ENCODE data around the gene AK1. TPM values are rescaled to one million over a fixed set of nuclear protein-coding genes. Genes with fewer than 3 reads are reported as not detected.
"Not testable (repeated sequence)": the region's sequence is repeated elsewhere in the genome, so short reads cannot be mapped to it uniquely, and the experiment has no call there.

The AK1 gene
- polyA plus RNA-seq, 1 donor: 20.6 TPM

DNA sequence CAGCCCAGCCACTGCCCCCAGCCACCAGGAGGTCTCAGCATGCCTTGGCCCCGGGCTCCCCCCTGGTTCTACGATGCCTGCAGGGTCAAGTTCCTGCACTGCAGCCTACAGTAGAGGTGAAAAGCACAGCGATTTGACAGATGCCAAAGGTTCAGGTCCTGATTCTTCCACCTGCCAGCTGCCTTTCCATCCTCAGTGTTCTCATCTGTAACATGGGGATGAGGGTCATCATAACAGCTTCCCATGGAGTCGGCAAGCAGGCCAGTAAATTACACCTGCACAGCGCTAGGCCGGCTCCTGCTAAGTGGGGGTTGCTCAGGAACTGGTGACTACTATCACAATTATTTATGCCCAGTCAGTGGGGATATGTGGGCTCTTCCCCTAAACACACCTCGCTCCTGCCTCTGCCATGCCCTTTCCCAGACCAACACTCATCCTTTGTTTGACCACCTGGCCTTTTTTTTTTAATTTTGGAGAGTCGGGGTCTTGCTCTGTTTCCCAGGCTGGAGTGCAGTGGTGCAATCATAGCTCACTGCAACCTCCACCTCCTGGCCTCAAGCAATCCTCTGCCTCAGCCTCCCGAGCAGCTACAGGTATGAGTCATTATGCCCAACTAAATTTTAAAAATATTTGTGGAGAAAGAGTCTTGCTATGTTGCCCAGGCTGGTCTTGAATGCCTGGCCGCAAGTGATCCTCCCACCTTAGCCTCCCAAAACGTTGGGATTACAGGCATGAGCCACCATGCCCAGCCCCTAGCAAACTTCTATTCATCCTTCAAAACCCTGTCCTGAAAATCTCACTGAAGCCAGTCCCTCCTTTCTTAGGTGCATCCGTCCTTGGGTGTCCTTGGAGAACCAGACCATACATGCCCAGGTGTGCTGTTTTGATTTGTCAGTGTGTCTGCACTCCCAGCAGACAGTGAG lies 29.4 kb downstream of the AK1 start:
- Histone ChIP-seq H3K27ac (ENCODE audit: low read length) (no peak overlapping the region), H3K4me1 (ENCODE audit: control insufficient read depth, insufficient read depth, low read length) (no peaks in the 10 kb centered on the region), H3K36me3 (ENCODE audit: control insufficient read depth, insufficient read depth, low read length) (peaks cover 1% of the 10 kb centered on the region), H3K27me3 (ENCODE audit: control insufficient read depth, insufficient read depth, low read length) (no peaks in the 10 kb centered on the region), H3K9me3 (ENCODE audit: control insufficient read depth, low read depth, low read length) (peaks cover 5% of the 10 kb centered on the region), H3K4me3 (ENCODE audit: low read length) (no peak overlapping the region)
- DNase-seq: no peak
- WGBS (ENCODE audit: insufficient coverage, low lambda C conversion rate): no CpG with 5 or more reads among the region's 12 CpGs

- H3K9me3 ChIP-seq (ENCODE audit: control insufficient read depth, low read depth, low read length): peaks cover 5% of the 10 kb centered on the region
- H3K27ac ChIP-seq (ENCODE audit: low read length): no peak overlapping the region
- no CpG with 5 or more reads among the region's 6 CpGs for WGBS (ENCODE audit: insufficient coverage, low lambda C conversion rate)
- no peak overlapping the region for H3K4me3 ChIP-seq (ENCODE audit: low read length)
- no peaks in the 10 kb centered on the region for H3K4me1 ChIP-seq (ENCODE audit: control insufficient read depth, insufficient read depth, low read length)
- H3K27me3 ChIP-seq (ENCODE audit: control insufficient read depth, insufficient read depth, low read length): no peaks in the 10 kb centered on the region
- H3K36me3 ChIP-seq (ENCODE audit: control insufficient read depth, insufficient read depth, low read length): peaks cover 3% of the 10 kb centered on the region
- no peak for DNase-seq
Observed at GRCh38 chr9:127847178-127847510, 30.3 kb downstream of the AK1 start.

DNA sequence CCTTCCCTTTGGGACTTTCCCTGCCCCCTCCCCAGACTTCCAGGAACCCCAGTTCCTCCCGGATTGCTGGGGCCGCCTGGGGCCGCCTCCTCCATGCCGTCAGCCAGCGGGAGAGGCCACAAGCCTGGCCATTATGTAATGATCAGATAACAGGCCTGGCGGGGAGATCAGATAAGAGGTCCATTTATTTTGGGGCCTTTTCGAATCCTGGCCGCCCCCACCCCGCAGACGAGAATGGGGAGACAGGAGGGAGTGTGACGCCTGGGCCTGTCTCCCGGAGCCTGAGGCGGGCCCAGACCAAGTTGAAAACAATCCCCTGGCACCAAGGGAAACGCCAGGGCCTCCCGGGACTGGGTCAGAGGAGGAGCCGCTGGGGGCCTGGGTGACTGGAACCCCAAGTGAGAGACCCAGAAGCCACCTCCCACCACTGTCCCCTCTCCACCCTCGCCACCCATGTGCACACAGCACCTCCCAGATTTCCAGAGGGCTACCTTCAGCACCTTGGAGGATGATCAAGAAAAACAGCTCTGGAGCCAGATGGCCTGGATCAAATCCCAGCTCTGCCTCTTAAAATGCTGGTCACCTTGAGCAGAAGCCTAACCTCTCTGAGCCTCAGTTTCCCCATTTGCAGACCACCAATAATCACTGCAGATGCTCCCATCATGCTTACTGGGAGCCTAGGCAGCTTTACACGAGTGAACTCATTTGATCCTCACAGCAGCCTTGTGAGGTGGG lies 30.9 kb downstream of the AK1 start:
- no CpG with 5 or more reads among the region's 18 CpGs for WGBS (ENCODE audit: insufficient coverage, low lambda C conversion rate)
- no peaks in the 10 kb centered on the region for H3K4me1 ChIP-seq (ENCODE audit: control insufficient read depth, insufficient read depth, low read length)
- peaks cover 5% of the 10 kb centered on the region for H3K9me3 ChIP-seq (ENCODE audit: control insufficient read depth, low read depth, low read length)
- H3K27ac ChIP-seq (ENCODE audit: low read length): no peak overlapping the region
- H3K27me3 ChIP-seq (ENCODE audit: control insufficient read depth, insufficient read depth, low read length): no peaks in the 10 kb centered on the region
- H3K4me3 ChIP-seq (ENCODE audit: low read length): no peak overlapping the region
- DNase-seq: no peak
- peaks cover 3% of the 10 kb centered on the region for H3K36me3 ChIP-seq (ENCODE audit: control insufficient read depth, insufficient read depth, low read length)

DNA sequence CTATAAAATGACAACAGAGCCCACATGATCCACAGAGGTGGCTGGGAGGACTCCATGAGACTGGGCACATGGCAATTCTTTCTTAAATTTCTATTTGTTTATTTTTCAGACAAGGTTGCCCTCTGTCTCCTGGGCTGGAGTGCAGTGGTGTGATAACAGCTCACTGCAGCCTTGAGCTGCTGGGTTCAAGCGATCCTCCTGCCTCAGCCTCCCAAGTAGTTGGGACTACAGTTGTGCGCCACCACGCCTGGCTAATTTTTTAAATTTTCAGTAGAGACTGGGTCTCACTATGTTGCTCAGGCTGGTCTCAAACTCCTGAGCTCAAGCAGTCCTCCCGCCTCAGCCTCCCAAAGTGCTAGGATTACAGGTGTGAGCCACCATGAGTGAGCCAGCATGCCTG lies 31.9 kb downstream of the AK1 start:
- not testable (repeated sequence) for DNase-seq; H3K9me3 ChIP-seq (ENCODE audit: control insufficient read depth, low read depth, low read length); H3K27me3 ChIP-seq (ENCODE audit: control insufficient read depth, insufficient read depth, low read length); H3K4me3 ChIP-seq (ENCODE audit: low read length); H3K36me3 ChIP-seq (ENCODE audit: control insufficient read depth, insufficient read depth, low read length); H3K4me1 ChIP-seq (ENCODE audit: control insufficient read depth, insufficient read depth, low read length)
- WGBS (ENCODE audit: insufficient coverage, low lambda C conversion rate): no CpG with 5 or more reads among the region's 4 CpGs
- H3K27ac ChIP-seq (ENCODE audit: low read length): peak overlapping the region; percentile 44

DNA sequence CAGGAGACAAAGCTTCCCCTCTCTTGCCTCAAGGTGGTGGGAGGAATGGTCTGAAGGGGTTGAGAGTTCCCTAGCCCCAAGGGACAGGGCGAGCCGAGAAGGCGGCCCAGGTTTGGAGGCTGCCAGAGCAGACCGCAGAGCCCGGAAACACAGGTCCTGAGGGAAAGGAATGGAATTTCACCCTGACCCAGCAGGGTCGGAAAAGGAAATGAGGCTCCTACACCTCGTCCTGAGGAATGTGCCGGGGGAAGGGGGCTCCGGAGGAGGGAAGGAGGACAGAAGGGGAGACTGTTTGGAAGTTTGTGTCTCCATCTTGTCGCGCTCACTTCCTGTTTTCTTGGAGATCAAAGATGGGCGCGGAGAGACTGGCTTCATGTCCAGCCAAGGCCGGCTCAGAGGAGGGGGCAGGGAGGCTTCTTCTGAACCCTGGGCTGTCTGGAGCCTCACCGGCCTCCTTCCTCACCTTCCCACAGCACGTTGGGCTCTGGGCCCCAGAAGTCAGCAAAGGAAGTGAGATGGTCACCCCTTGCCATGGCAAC lies 32.6 kb downstream of the AK1 start:
- Histone ChIP-seq H3K27me3 (ENCODE audit: control insufficient read depth, insufficient read depth, low read length) (no peaks in the 10 kb centered on the region), H3K4me3 (ENCODE audit: low read length) (no peak overlapping the region), H3K27ac (ENCODE audit: low read length) (peak overlapping the region; percentile 44), H3K9me3 (ENCODE audit: control insufficient read depth, low read depth, low read length) (no peaks in the 10 kb centered on the region), H3K36me3 (ENCODE audit: control insufficient read depth, insufficient read depth, low read length) (peaks cover 8% of the 10 kb centered on the region), H3K4me1 (ENCODE audit: control insufficient read depth, insufficient read depth, low read length) (no peaks in the 10 kb centered on the region)
- no peak for DNase-seq
- WGBS (ENCODE audit: insufficient coverage, low lambda C conversion rate): no CpG with 5 or more reads among the region's 16 CpGs

GRCh38 chr9:127841087-127841835 lies 36.2 kb downstream of the AK1 start:
- no peaks in the 10 kb centered on the region for H3K27me3 ChIP-seq (ENCODE audit: control insufficient read depth, insufficient read depth, low read length)
- peak in 1 of 2 donors; percentile 26 for DNase-seq
- no peaks in the 10 kb centered on the region for H3K4me1 ChIP-seq (ENCODE audit: control insufficient read depth, insufficient read depth, low read length)
- H3K27ac ChIP-seq (ENCODE audit: low read length): no peak overlapping the region
- peaks cover 8% of the 10 kb centered on the region for H3K36me3 ChIP-seq (ENCODE audit: control insufficient read depth, insufficient read depth, low read length)
- no peak overlapping the region for H3K4me3 ChIP-seq (ENCODE audit: low read length)
- WGBS (ENCODE audit: insufficient coverage, low lambda C conversion rate): no CpG with 5 or more reads among the region's 15 CpGs
- H3K9me3 ChIP-seq (ENCODE audit: control insufficient read depth, low read depth, low read length): no peaks in the 10 kb centered on the region

DNA sequence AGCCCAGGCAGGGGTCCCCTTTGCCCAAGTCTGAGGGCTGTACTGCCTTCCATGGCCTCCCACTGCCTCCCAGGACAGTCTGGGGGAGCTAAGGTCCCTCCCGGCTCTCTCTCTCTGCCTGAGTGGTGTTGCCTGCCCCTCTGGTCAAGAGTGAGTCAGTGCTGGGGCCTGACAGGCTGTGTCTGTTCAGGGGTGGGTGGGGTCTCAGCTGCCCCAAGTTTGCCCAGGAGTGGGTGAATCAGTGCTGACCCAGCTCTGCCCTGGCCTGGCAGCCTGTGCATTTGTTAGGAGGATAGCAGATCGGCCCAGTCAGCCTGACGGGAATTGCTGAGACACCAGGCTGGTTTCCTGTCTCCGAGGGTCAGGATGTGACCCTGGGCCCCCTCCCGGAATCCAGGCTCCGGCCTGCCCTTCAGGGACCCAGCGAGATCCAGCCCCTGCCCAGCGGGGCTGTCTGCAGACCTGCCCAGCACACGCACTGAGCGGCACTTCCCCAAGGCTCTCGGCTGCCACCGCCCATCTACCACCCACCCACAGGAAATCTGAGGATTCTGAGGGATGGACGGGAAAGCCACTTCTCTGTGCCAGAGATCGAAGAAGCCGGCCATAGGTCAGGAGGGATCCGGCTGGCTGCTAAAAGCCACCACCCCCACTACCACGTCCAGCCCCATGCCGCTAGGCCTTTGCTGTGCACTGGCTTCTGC lies 38.9 kb downstream of the AK1 start:
- H3K9me3 ChIP-seq (ENCODE audit: control insufficient read depth, low read depth, low read length): no peaks in the 10 kb centered on the region
- no peak for DNase-seq
- H3K36me3 ChIP-seq (ENCODE audit: control insufficient read depth, insufficient read depth, low read length): peaks cover 8% of the 10 kb centered on the region
- WGBS (ENCODE audit: insufficient coverage, low lambda C conversion rate): no CpG with 5 or more reads among the region's 18 CpGs
- H3K4me3 ChIP-seq (ENCODE audit: low read length): no peak overlapping the region
- peaks cover 3% of the 10 kb centered on the region for H3K27me3 ChIP-seq (ENCODE audit: control insufficient read depth, insufficient read depth, low read length)
- no peak overlapping the region for H3K27ac ChIP-seq (ENCODE audit: low read length)
- peaks cover 6% of the 10 kb centered on the region for H3K4me1 ChIP-seq (ENCODE audit: control insufficient read depth, insufficient read depth, low read length)

DNA sequence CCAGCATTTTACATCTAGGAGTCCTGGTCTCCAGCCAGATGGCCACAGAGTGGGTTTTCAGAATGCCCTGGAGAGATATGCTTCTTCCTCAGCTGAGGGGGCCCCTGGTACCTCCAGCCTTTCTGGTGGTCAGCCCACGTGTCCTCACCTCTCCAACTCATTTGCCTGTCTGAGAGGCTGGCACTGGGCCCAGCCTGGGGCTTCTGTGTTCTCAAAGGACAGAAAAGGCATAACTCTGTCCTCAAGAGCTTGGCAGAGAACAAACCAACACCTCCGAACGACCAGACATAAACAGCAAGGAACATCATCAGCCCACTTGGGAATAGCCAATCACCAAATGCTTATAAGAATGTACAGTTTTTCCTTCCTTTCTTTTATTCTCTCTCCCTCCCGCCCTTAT lies 40.1 kb downstream of the AK1 start:
- no peak for DNase-seq
- Histone ChIP-seq H3K27me3 (ENCODE audit: control insufficient read depth, insufficient read depth, low read length) (peaks cover 3% of the 10 kb centered on the region), H3K36me3 (ENCODE audit: control insufficient read depth, insufficient read depth, low read length) (peaks cover 4% of the 10 kb centered on the region), H3K4me3 (ENCODE audit: low read length) (no peak overlapping the region), H3K9me3 (ENCODE audit: control insufficient read depth, low read depth, low read length) (no peaks in the 10 kb centered on the region), H3K27ac (ENCODE audit: low read length) (no peak overlapping the region), H3K4me1 (ENCODE audit: control insufficient read depth, insufficient read depth, low read length) (peaks cover 6% of the 10 kb centered on the region)
- no CpG with 5 or more reads among the region's 4 CpGs for WGBS (ENCODE audit: insufficient coverage, low lambda C conversion rate)

- H3K4me3 ChIP-seq (ENCODE audit: low read length); H3K9me3 ChIP-seq (ENCODE audit: control insufficient read depth, low read depth, low read length); H3K4me1 ChIP-seq (ENCODE audit: control insufficient read depth, insufficient read depth, low read length); H3K36me3 ChIP-seq (ENCODE audit: control insufficient read depth, insufficient read depth, low read length); DNase-seq; H3K27me3 ChIP-seq (ENCODE audit: control insufficient read depth, insufficient read depth, low read length); H3K27ac ChIP-seq (ENCODE audit: low read length): not testable (repeated sequence)
- WGBS (ENCODE audit: insufficient coverage, low lambda C conversion rate): no CpG with 5 or more reads among the region's 3 CpGs
Observed at GRCh38 chr9:127836561-127836960, 40.9 kb downstream of the AK1 start.

All from large intestine (tissue), 3 donors.